SK-N-SH treated with all-trans-retinoic acid at 6 μM for 48 hours (cell line): ENCODE data around the gene NECAB3.

Source experiments
- ATAC-seq: fragments of 200-7000 bp; cut with Tn5 transposase; 3 replicates; pipeline ENCODE4 v1.9.1; 2020; ENCODE audit warnings: mild to moderate bottlenecking, moderate library complexity
- ARNTL ChIP-seq: fragments of 450-650 bp; formaldehyde crosslinking; IDR thresholded peaks from 2 replicates; pipeline ENCODE4 v1.5.0; 2020; ENCODE audit warnings: low read depth, mild to moderate bottlenecking, moderate library complexity, borderline replicate concordance
- BACH2 ChIP-seq: fragments of 250-450 bp; sonication (Bioruptor Pico); IDR thresholded peaks from 2 replicates; pipeline ENCODE4 v1.9.0; 2021; ENCODE audit warnings: mild to moderate bottlenecking, borderline replicate concordance
- CSDC2 ChIP-seq: fragments of 250-450 bp; sonication (Bioruptor Pico); IDR thresholded peaks from 2 replicates; pipeline ENCODE4 v1.5.0; 2020; ENCODE audit warnings: mild to moderate bottlenecking, moderate library complexity
- GLIS3 ChIP-seq: fragments of 250-450 bp; sonication (Bioruptor Pico); IDR thresholded peaks from 2 replicates; pipeline ENCODE4 v1.5.0; 2020; ENCODE audit warnings: mild to moderate bottlenecking, moderate library complexity
- ISL1 ChIP-seq: fragments of 250-450 bp; sonication (Bioruptor Pico); IDR thresholded peaks from 2 replicates; pipeline ENCODE4 v2.1.2; 2022; ENCODE audit warnings: mild to moderate bottlenecking, moderate library complexity
- PPARA ChIP-seq: fragments of 250-450 bp; sonication (Bioruptor Pico); IDR thresholded peaks from 2 replicates; pipeline ENCODE4 v1.5.0; 2020; ENCODE audit warnings: mild to moderate bottlenecking, borderline replicate concordance
- RARB ChIP-seq: fragments of 250-450 bp; sonication (Bioruptor Pico); IDR thresholded peaks from 2 replicates; pipeline ENCODE4 v1.8.0; 2021; ENCODE audit warnings: mild to moderate bottlenecking, moderate library complexity
- SNAI2 ChIP-seq: fragments of 250-450 bp; sonication (Bioruptor Pico); IDR thresholded peaks from 2 replicates; pipeline ENCODE4 v1.5.0; 2020; ENCODE audit warnings: mild to moderate bottlenecking, moderate library complexity
- TCF4 ChIP-seq: fragments of 250-450 bp; sonication (Bioruptor Pico); IDR thresholded peaks from 2 replicates; pipeline ENCODE4 v1.8.0; 2021; ENCODE audit warnings: mild to moderate bottlenecking, moderate library complexity, borderline replicate concordance
- TOX ChIP-seq: fragments of 250-450 bp; sonication (Bioruptor Pico); IDR thresholded peaks from 2 replicates; pipeline ENCODE4 v1.8.0; 2021; ENCODE audit warnings: mild to moderate bottlenecking, moderate library complexity, borderline replicate concordance
- ZC3H10 ChIP-seq: fragments of 250-450 bp; sonication (Bioruptor Pico); IDR thresholded peaks from 2 replicates; pipeline ENCODE4 v1.5.1; 2021; ENCODE audit warnings: mild to moderate bottlenecking, moderate library complexity
- ZFP3 ChIP-seq: fragments of 250-450 bp; sonication (Bioruptor Pico); IDR thresholded peaks from 2 replicates; pipeline ENCODE4 v1.5.0; 2020; ENCODE audit warnings: mild to moderate bottlenecking, moderate library complexity
- ZFP30 ChIP-seq: fragments of 450-650 bp; formaldehyde crosslinking; IDR thresholded peaks from 2 replicates; pipeline ENCODE4 v1.5.0; 2022; ENCODE audit warnings: mild to moderate bottlenecking, moderate library complexity
- ZNF565 ChIP-seq: fragments of 450-650 bp; formaldehyde crosslinking; conservative IDR thresholded peaks from 2 replicates; pipeline ENCODE4 v1.5.0; 2020; ENCODE audit warnings: low read depth, mild to moderate bottlenecking, moderate library complexity
- ZNF70 ChIP-seq: fragments of 450-650 bp; formaldehyde crosslinking; IDR thresholded peaks from 2 replicates; pipeline ENCODE4 v1.5.0; 2020; ENCODE audit warnings: mild to moderate bottlenecking, moderate library complexity
- ZNF8 ChIP-seq: fragments of 450-650 bp; formaldehyde crosslinking; IDR thresholded peaks from 2 replicates; pipeline ENCODE4 v1.5.0; 2020; ENCODE audit warnings: mild to moderate bottlenecking, moderate library complexity
- TF ChIP-seq, protein P1 (sequence below): fragments of 250-450 bp; sonication (Bioruptor Pico); IDR thresholded peaks from 2 replicates; pipeline ENCODE4 v1.8.0; 2021; ENCODE audit warnings: low read depth, mild to moderate bottlenecking, moderate library complexity, borderline replicate concordance
- TF ChIP-seq, protein P2 (sequence below): fragments of 250-450 bp; sonication (Bioruptor Pico); IDR thresholded peaks from 2 replicates; pipeline ENCODE4 v1.5.1; 2020; ENCODE audit warnings: low read depth, mild to moderate bottlenecking, moderate library complexity
- TF ChIP-seq, protein P3 (sequence below): fragments of 250-450 bp; sonication (Bioruptor Pico); IDR thresholded peaks from 2 replicates; pipeline ENCODE4 v1.8.0; 2020; ENCODE audit warnings: mild to moderate bottlenecking, moderate library complexity, borderline replicate concordance
- TF ChIP-seq, protein P4 (sequence below): fragments of 250-450 bp; sonication (Bioruptor Pico); IDR thresholded peaks from 2 replicates; pipeline ENCODE4 v1.5.1; 2021; ENCODE audit warnings: mild to moderate bottlenecking, moderate library complexity
- TF ChIP-seq, protein P5 (sequence below): fragments of 250-450 bp; sonication (Bioruptor Pico); IDR thresholded peaks from 2 replicates; pipeline ENCODE4 v1.5.0; 2020; ENCODE audit warnings: mild to moderate bottlenecking, moderate library complexity

The NECAB3 gene

DNA sequence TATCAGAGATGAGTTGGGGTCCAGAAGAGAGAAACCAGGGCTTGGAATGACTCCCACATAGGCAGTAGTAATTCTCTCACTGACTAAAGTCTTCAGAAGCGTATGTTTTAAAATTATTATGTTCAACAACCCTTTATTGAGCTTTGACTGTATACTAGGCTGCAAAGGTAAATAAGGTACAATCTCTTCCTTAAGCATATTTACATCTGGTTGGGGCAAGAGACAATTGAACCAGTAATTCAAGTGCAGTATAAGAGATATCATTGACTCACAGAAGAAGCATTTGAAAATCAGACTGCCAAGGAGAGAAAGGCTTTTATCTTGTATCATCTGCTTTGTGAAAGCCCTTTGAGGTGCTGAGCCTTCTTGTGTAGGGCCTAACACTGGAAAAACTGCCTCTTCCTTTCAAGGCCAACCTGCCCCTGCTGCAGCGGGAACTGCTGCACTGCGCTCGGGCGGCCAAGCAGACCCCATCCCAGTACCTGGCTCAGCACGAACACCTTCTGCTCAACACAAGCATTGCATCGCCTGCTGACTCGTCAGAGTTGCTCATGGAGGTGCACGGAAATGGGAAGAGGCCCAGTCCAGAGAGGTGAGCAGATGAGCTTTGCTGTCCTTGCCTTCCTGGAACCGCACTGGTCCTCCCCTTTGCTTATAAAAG is 51.4 kb downstream of the NECAB3 start:
- ATAC-seq, result no peak
- TF ChIP-seq, protein P1, sequence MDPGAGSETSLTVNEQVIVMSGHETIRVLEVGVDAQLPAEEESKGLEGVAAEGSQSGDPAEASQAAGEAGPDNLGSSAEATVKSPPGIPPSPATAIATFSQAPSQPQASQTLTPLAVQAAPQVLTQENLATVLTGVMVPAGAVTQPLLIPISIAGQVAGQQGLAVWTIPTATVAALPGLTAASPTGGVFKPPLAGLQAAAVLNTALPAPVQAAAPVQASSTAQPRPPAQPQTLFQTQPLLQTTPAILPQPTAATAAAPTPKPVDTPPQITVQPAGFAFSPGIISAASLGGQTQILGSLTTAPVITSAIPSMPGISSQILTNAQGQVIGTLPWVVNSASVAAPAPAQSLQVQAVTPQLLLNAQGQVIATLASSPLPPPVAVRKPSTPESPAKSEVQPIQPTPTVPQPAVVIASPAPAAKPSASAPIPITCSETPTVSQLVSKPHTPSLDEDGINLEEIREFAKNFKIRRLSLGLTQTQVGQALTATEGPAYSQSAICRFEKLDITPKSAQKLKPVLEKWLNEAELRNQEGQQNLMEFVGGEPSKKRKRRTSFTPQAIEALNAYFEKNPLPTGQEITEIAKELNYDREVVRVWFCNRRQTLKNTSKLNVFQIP (CRISPR knock-in tag), result no peak
- TF ChIP-seq, protein P2, sequence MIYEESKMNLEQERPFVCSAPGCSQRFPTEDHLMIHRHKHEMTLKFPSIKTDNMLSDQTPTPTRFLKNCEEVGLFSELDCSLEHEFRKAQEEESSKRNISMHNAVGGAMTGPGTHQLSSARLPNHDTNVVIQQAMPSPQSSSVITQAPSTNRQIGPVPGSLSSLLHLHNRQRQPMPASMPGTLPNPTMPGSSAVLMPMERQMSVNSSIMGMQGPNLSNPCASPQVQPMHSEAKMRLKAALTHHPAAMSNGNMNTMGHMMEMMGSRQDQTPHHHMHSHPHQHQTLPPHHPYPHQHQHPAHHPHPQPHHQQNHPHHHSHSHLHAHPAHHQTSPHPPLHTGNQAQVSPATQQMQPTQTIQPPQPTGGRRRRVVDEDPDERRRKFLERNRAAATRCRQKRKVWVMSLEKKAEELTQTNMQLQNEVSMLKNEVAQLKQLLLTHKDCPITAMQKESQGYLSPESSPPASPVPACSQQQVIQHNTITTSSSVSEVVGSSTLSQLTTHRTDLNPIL (CRISPR knock-in tag), result no peak
- TF ChIP-seq BACH2, result no peak
- TF ChIP-seq ZFP30 (CRISPR knock-in tag), result no peak
- no peak for TF ChIP-seq GLIS3 (CRISPR knock-in tag)
- TF ChIP-seq, protein P3, sequence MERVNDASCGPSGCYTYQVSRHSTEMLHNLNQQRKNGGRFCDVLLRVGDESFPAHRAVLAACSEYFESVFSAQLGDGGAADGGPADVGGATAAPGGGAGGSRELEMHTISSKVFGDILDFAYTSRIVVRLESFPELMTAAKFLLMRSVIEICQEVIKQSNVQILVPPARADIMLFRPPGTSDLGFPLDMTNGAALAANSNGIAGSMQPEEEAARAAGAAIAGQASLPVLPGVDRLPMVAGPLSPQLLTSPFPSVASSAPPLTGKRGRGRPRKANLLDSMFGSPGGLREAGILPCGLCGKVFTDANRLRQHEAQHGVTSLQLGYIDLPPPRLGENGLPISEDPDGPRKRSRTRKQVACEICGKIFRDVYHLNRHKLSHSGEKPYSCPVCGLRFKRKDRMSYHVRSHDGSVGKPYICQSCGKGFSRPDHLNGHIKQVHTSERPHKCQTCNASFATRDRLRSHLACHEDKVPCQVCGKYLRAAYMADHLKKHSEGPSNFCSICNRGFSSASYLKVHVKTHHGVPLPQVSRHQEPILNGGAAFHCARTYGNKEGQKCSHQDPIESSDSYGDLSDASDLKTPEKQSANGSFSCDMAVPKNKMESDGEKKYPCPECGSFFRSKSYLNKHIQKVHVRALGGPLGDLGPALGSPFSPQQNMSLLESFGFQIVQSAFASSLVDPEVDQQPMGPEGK (CRISPR knock-in tag), result no peak
- no peak for TF ChIP-seq ZNF565 (CRISPR knock-in tag)
- TF ChIP-seq PPARA (CRISPR knock-in tag), result no peak
- no peak for TF ChIP-seq SNAI2 (CRISPR knock-in tag)
- no peak for TF ChIP-seq TOX
- no peak for TF ChIP-seq ZFP3
- TF ChIP-seq CSDC2, result no peak
- TF ChIP-seq, protein P4, sequence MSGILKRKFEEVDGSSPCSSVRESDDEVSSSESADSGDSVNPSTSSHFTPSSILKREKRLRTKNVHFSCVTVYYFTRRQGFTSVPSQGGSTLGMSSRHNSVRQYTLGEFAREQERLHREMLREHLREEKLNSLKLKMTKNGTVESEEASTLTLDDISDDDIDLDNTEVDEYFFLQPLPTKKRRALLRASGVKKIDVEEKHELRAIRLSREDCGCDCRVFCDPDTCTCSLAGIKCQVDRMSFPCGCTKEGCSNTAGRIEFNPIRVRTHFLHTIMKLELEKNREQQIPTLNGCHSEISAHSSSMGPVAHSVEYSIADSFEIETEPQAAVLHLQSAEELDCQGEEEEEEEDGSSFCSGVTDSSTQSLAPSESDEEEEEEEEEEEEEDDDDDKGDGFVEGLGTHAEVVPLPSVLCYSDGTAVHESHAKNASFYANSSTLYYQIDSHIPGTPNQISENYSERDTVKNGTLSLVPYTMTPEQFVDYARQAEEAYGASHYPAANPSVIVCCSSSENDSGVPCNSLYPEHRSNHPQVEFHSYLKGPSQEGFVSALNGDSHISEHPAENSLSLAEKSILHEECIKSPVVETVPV, result no peak
- TF ChIP-seq, protein P5, sequence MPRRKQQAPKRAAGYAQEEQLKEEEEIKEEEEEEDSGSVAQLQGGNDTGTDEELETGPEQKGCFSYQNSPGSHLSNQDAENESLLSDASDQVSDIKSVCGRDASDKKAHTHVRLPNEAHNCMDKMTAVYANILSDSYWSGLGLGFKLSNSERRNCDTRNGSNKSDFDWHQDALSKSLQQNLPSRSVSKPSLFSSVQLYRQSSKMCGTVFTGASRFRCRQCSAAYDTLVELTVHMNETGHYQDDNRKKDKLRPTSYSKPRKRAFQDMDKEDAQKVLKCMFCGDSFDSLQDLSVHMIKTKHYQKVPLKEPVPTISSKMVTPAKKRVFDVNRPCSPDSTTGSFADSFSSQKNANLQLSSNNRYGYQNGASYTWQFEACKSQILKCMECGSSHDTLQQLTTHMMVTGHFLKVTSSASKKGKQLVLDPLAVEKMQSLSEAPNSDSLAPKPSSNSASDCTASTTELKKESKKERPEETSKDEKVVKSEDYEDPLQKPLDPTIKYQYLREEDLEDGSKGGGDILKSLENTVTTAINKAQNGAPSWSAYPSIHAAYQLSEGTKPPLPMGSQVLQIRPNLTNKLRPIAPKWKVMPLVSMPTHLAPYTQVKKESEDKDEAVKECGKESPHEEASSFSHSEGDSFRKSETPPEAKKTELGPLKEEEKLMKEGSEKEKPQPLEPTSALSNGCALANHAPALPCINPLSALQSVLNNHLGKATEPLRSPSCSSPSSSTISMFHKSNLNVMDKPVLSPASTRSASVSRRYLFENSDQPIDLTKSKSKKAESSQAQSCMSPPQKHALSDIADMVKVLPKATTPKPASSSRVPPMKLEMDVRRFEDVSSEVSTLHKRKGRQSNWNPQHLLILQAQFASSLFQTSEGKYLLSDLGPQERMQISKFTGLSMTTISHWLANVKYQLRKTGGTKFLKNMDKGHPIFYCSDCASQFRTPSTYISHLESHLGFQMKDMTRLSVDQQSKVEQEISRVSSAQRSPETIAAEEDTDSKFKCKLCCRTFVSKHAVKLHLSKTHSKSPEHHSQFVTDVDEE, result no peak
- no peak for TF ChIP-seq ZNF8 (CRISPR knock-in tag)
- no peak for TF ChIP-seq TCF4
- TF ChIP-seq ZC3H10 (CRISPR knock-in tag), result no peak
- no peak for TF ChIP-seq ZNF70 (CRISPR knock-in tag)
- TF ChIP-seq ISL1 (CRISPR knock-in tag), result no peak

DNA sequence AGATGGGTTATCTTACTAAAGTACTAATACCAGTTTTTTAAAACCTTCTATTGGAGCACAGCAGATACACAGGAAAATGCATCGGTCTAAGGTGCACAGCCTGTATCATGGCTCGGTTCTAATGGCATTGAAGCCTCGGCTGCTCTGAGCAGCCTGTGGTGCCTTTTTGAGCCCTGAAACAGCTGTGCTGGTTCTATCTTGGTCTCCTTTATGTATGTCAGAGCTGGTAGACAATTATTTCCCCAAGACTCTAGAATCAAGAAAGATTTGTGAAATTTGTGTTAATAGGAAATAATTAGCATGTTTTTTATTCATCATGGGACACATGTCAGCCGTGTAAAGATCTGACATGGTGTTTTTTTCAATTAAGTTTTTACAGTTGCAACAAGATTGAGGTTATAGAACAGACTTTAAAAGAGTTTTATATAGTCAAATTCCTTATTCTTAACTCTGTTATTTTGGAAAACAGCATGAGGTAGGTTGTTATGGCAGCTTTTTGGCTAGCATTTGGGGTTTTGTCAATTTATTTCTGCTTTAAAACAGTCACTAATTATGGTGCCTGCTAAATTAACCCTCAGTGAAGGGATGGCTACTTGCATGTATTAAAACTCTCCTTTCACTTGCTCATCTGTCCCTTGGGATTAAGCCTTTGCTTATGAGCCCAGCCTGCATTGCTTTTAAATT is 52.4 kb downstream of the NECAB3 start:
- ATAC-seq, result no peak
- no peak for TF ChIP-seq RARB (CRISPR knock-in tag)
- TF ChIP-seq, protein P2 (CRISPR knock-in tag), result no peak
- TF ChIP-seq, protein P1 (CRISPR knock-in tag), result no peak
- TF ChIP-seq ARNTL, result no peak
- TF ChIP-seq, protein P4, result no peak
- no peak for TF ChIP-seq ZFP30 (CRISPR knock-in tag)
- no peak for TF ChIP-seq ZC3H10 (CRISPR knock-in tag)
- no peak for TF ChIP-seq TOX
- no peak for TF ChIP-seq ZNF8 (CRISPR knock-in tag)
- no peak for TF ChIP-seq BACH2
